Peyer's patch (tissue), 4 donors: ENCODE data around the gene TMC1.

Experiments used
- CTCF ChIP-seq, 6 experiments: fragments of 450-650 bp in 4 of 6; fragments of 200-600 bp in 2 of 6; sonication (generic) in 1 of 6; IDR thresholded peaks; one replicate each; pipeline ENCODE4 v1.5.1; 2017 to 2019; ENCODE audit warnings: antibody characterized with exemption in 6 of 6, mild to moderate bottlenecking in 3 of 6, moderate library complexity in 1 of 6
- POLR2A ChIP-seq, 2 donors: fragments of 450-650 bp; IDR thresholded peaks; one replicate each; pipeline ENCODE4 v1.5.1; 2017; ENCODE audit warnings: antibody characterized with exemption in 2 of 2, mild to moderate bottlenecking in 2 of 2, moderate library complexity in 2 of 2

GRCh38 chr9:72661401-72662135 lies 140.2 kb downstream of the TMC1 start:
- TF ChIP-seq CTCF (IDR thresholded peaks at IDR 0.05): no peak
- no peak for TF ChIP-seq POLR2A (IDR thresholded peaks at IDR 0.05)
